Liver (tissue), 3 donors: ENCODE data around the gene WFDC2.

ENCODE experiments used
- CTCF ChIP-seq: fragments of 150-350 bp; IDR thresholded peaks from 2 replicates; pipeline ENCODE4 v1.5.1; 2017; ENCODE audit warnings: improper control_type of control experiment, low read depth, low read length; ENCODE audit not compliant: missing input control
- EGR1 ChIP-seq, 2 donors: IDR thresholded peaks; 2 replicates each; pipeline ENCODE4 v1.6.1; 2016 to 2018; ENCODE audit warnings: antibody characterized with exemption in 2 of 2, low read depth in 2 of 2
- GABPA ChIP-seq, 2 donors: IDR thresholded peaks in 1 of 2; conservative IDR thresholded peaks in 1 of 2; 2 replicates each; pipeline ENCODE4 v1.6.1; 2016; ENCODE audit warnings: antibody characterized with exemption in 2 of 2, mild to moderate bottlenecking in 1 of 2, moderate library complexity in 1 of 2
- MAX ChIP-seq: IDR thresholded peaks from 2 replicates; pipeline ENCODE4 v1.6.1; 2016; ENCODE audit warnings: antibody characterized with exemption
- RAD21 ChIP-seq, 2 donors: IDR thresholded peaks; 2 replicates each; pipeline ENCODE4 v1.6.1; 2016; ENCODE audit warnings: antibody characterized with exemption in 2 of 2, mild to moderate bottlenecking in 2 of 2
- REST ChIP-seq: IDR thresholded peaks from 2 replicates; pipeline ENCODE4 v1.6.1; 2016; ENCODE audit warnings: antibody characterized with exemption, mild to moderate bottlenecking
- SP1 ChIP-seq: IDR thresholded peaks from 2 replicates; pipeline ENCODE4 v1.6.1; 2018; ENCODE audit warnings: antibody characterized with exemption, mild to moderate bottlenecking
- TAF1 ChIP-seq: conservative IDR thresholded peaks from 2 replicates; pipeline ENCODE4 v1.6.1; 2016; ENCODE audit warnings: antibody characterized with exemption, mild to moderate bottlenecking
- YY1 ChIP-seq: IDR thresholded peaks from 2 replicates; pipeline ENCODE4 v1.6.1; 2016; ENCODE audit warnings: antibody characterized with exemption, mild to moderate bottlenecking
- donor health status: healthy.
- donor health status: healthy.

GRCh38 chr20:45444050-45444449 lies 25.5 kb upstream of the WFDC2 start:
- TF ChIP-seq TAF1 (no peak), CTCF (no peak), EGR1 (IDR thresholded peaks at IDR 0.05; ENCODE audit: low read depth in 2 of 2) (no peak), MAX (no peak), SP1 (no peak), YY1 (no peak), GABPA (IDR thresholded peaks at IDR 0.05 in 1 of 2, conservative IDR thresholded peaks at IDR 0.05 in 1 of 2) (no peak), REST (no peak), RAD21 (IDR thresholded peaks at IDR 0.05) (no peak)
